Sciatic nerve (tissue), 1 donor: Measurements from ENCODE around the gene SRMS. TPM values are rescaled to one million over a fixed set of nuclear protein-coding genes. Genes with fewer than 3 reads are reported as not detected.

Experiments
- total RNA-seq: library from RNA; stranded (reverse); fragmentation: NEBNext Ultra II Directional; extraction: Animal tissue kit (Norgen Biotek cat#: 25700); gene quantifications from one replicate; pipeline ENCODE4 v1.2.1, GENCODE V29; 2021
- donor health status: DM: no; HTN: no; CAD: no.

SRMS gene
- total RNA-seq, 1 donor from 2014 or later, result not detected

Other genes with a start within 250 kb of the SRMS start
- 0.80 TPM for gene CHRNA4, start 186.4 kb downstream of the SRMS start, total RNA-seq
- not detected for gene KCNQ2, start 75.1 kb downstream of the SRMS start, total RNA-seq
- gene EEF1A2, start 48.7 kb downstream of the SRMS start, total RNA-seq, result 0.45 TPM
- 257 TPM for gene PPDPF, start 27.0 kb downstream of the SRMS start, total RNA-seq
- gene PTK6, start 10.4 kb downstream of the SRMS start, total RNA-seq, result 0.13 TPM
- gene FNDC11, start 6.4 kb upstream of the SRMS start, total RNA-seq, result 0.94 TPM
- gene HELZ2, start 26.5 kb upstream of the SRMS start, total RNA-seq, result 21.4 TPM
- gene GMEB2, start 79.4 kb upstream of the SRMS start, total RNA-seq, result 11.1 TPM
- 19.7 TPM for gene STMN3, start 105.7 kb upstream of the SRMS start, total RNA-seq
- 34.1 TPM for gene RTEL1, start 110.6 kb upstream of the SRMS start, total RNA-seq
- 6.1 TPM for gene TNFRSF6B, start 148.9 kb upstream of the SRMS start, total RNA-seq
- 49.1 TPM for gene ARFRP1, start 160.2 kb upstream of the SRMS start, total RNA-seq
- gene ZGPAT, start 160.3 kb upstream of the SRMS start, total RNA-seq, result 23.8 TPM
- 8.1 TPM for gene LIME1, start 188.9 kb upstream of the SRMS start, total RNA-seq
- 73.0 TPM for gene SLC2A4RG, start 192.0 kb upstream of the SRMS start, total RNA-seq